Mesendoderm (in vitro differentiated cells): ENCODE data around the gene FGD4.

Experiments
- DNase-seq: peaks from one replicate; pipeline ENCODE4 v3.0.0; 2013
- H2AK5ac ChIP-seq: 2 replicates; pipeline ENCODE4 v1.6.1; 2013; ENCODE audit warnings: low read length, inconsistent platforms
- H2BK120ac ChIP-seq: 2 replicates; pipeline ENCODE4 v1.6.1; 2013; ENCODE audit warnings: low read depth, mild to moderate bottlenecking, low read length, moderate library complexity, mixed read lengths
- H2BK15ac ChIP-seq: replicated peaks from 2 replicates; pipeline ENCODE4 v1.6.1; 2013; ENCODE audit warnings: low read depth, mild to moderate bottlenecking, moderate library complexity
- H2BK5ac ChIP-seq: 2 replicates; pipeline ENCODE4 v1.6.1; 2013; ENCODE audit warnings: low read length, inconsistent platforms
- H3K18ac ChIP-seq: 2 replicates; pipeline ENCODE4 v1.6.1; 2013; ENCODE audit warnings: mild to moderate bottlenecking, low read length, mixed read lengths
- H3K23ac ChIP-seq: one replicate; pipeline ENCODE4 v1.6.1; 2013; ENCODE audit warnings: low read length
- H3K27ac ChIP-seq: 2 replicates; pipeline ENCODE4 v1.5.1; 2013; ENCODE audit warnings: low read depth, mild to moderate bottlenecking, inconsistent platforms, low read length, moderate library complexity
- H3K27me3 ChIP-seq: 2 replicates; pipeline ENCODE4 v1.6.1; 2013; ENCODE audit warnings: low read length, control low read depth, mild to moderate bottlenecking, inconsistent platforms; ENCODE audit not compliant: insufficient read depth, poor library complexity
- H3K36me3 ChIP-seq: 2 replicates; pipeline ENCODE4 v1.6.1; 2013; ENCODE audit warnings: low read length, inconsistent platforms; ENCODE audit not compliant: control insufficient read depth, insufficient read depth
- H3K4ac ChIP-seq: one replicate; pipeline ENCODE4 v1.6.1; 2013; ENCODE audit warnings: low read depth, mild to moderate bottlenecking, low read length, moderate library complexity
- H3K4me1 ChIP-seq: 2 replicates; pipeline ENCODE4 v1.6.1; 2013; ENCODE audit warnings: low read depth, low read length, inconsistent platforms; ENCODE audit not compliant: control insufficient read depth
- H3K4me2 ChIP-seq: 2 replicates; pipeline ENCODE4 v1.6.1; 2013; ENCODE audit warnings: low read length
- H3K4me3 ChIP-seq: 2 replicates; pipeline ENCODE4 v1.5.1; 2013; ENCODE audit warnings: mild to moderate bottlenecking, low read length
- H3K56ac ChIP-seq: one replicate; pipeline ENCODE4 v1.6.1; 2013; ENCODE audit warnings: low read length
- H3K79me1 ChIP-seq: 2 replicates; pipeline ENCODE4 v1.6.1; 2013; ENCODE audit warnings: low read length, inconsistent platforms
- H3K79me2 ChIP-seq: 2 replicates; pipeline ENCODE4 v1.6.1; 2013; ENCODE audit warnings: mild to moderate bottlenecking, low read length; ENCODE audit not compliant: control insufficient read depth, insufficient read depth
- H3K9ac ChIP-seq: 2 replicates; pipeline ENCODE4 v1.6.1; 2013; ENCODE audit warnings: low read length, inconsistent platforms
- H4K5ac ChIP-seq: one replicate; pipeline ENCODE4 v1.6.1; 2013; ENCODE audit warnings: low read length
- H4K8ac ChIP-seq: one replicate; pipeline ENCODE4 v1.6.1; 2013; ENCODE audit warnings: low read depth, mild to moderate bottlenecking, control low read depth, low read length, moderate library complexity
- WGBS: extraction: QIAGEN DNeasy Blood & Tissue Kit; methylation state at CpG from one replicate; pipeline ENCODE4 v1.1.7; 2013; ENCODE audit warnings: low lambda C conversion rate, missing lambda C conversion rate; ENCODE audit not compliant: insufficient coverage; ENCODE audit errors: extremely low coverage; 5-methylcytosine and 5-hydroxymethylcytosine counted together

Gene FGD4

DNA sequence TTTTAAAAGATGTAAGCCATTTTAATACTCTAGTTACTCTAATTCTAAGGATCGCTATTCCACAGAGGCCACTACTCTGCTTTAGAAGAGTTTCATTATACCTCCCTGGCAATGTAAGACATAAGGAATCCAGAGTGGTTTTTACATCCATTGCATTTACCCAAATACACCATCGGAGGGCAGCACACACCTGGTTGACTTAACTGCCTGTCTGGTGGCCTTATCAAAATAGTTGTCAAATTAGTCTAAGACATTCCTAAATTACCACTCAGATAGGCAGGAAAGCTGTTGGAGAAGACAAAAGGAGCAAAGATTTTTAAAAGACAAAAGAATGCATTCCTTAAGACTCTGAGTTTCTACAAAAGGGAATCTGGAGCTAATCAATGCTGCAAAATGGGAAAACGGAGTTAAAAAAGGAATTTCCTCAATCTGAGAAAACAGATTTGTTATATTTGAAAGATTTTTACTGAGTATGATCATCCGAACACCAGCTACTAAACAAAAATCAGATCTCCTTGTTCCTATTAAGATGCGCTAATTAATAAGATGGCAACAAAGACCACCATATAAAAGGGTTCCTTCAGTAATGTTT is 33.8 kb upstream of the FGD4 start:
- Histone ChIP-seq H3K4ac (no peak overlapping the region), H3K27me3 (no peaks in the 10 kb centered on the region), H3K36me3 (no peaks in the 10 kb centered on the region), H3K4me3 (no peak overlapping the region), H3K23ac (no peak overlapping the region), H3K18ac (no peak overlapping the region), H3K4me2 (no peak overlapping the region), H2AK5ac (no peak overlapping the region), H2BK15ac (no peak overlapping the region), H3K27ac (no peak overlapping the region), H4K8ac (no peak overlapping the region), H2BK5ac (no peak overlapping the region), H3K4me1 (no peaks in the 10 kb centered on the region), H2BK120ac (no peak overlapping the region), H3K79me2 (no peaks in the 10 kb centered on the region), H3K9ac (no peak overlapping the region), H3K79me1 (no peaks in the 10 kb centered on the region), H3K56ac (no peak overlapping the region), H4K5ac (no peak overlapping the region)
- peak; percentile 88 for DNase-seq
- no CpG with 5 or more reads among the region's 5 CpGs for WGBS

DNA sequence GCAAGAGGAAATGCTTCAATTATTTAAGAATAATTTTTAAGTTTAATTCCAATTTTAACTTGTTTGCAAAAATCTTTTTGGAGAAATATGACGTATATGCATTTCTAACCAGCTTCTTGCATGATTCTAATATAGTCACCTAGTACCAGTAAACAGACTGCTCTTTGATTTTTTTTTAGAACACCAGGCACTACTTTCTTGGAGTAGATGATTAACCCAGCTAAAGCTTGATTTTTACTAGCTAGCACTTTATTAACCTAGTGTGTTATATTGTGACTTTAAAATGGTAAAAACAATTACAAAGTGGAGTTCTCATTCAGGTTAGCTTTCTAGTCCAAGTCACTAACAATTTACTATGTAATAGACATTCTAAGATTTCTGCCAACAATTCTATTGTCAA is 32.6 kb upstream of the FGD4 start:
- Histone ChIP-seq H2BK5ac (no peak overlapping the region), H3K27me3 (no peaks in the 10 kb centered on the region), H3K56ac (no peak overlapping the region), H4K5ac (no peak overlapping the region), H3K36me3 (no peaks in the 10 kb centered on the region), H3K79me2 (no peaks in the 10 kb centered on the region), H2BK120ac (no peak overlapping the region), H2AK5ac (no peak overlapping the region), H3K27ac (no peak overlapping the region), H3K4me2 (no peak overlapping the region), H4K8ac (no peak overlapping the region), H3K18ac (no peak overlapping the region), H3K4me1 (no peaks in the 10 kb centered on the region), H3K9ac (no peak overlapping the region), H3K4ac (no peak overlapping the region), H3K23ac (no peak overlapping the region), H3K79me1 (no peaks in the 10 kb centered on the region), H2BK15ac (no peak overlapping the region), H3K4me3 (no peak overlapping the region)
- DNase-seq: no peak
- no CpG with 5 or more reads among the region's 1 CpG for WGBS

DNA sequence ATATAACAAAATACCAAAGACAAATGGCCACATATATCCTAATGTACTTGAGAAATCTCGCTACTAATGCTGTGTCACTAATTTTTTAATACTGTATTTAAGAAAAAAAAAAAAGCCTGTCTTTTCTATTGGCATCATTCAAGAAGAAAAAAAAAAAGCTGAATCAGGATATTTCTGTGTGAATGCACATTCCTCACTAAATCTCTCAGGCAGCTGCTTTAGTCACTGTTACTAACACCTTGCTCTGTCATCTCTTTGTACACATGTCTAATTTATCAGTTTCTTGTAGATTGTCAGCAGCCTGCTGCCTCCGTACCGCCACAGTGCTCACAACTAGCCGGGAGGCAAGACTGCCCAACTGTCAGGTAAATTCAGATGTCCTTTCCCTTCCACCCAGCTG is 32.0 kb upstream of the FGD4 start:
- Histone ChIP-seq H2BK5ac (no peak overlapping the region), H3K36me3 (no peaks in the 10 kb centered on the region), H3K9ac (no peak overlapping the region), H3K4me2 (no peak overlapping the region), H2BK120ac (no peak overlapping the region), H3K18ac (no peak overlapping the region), H4K5ac (no peak overlapping the region), H3K27me3 (no peaks in the 10 kb centered on the region), H3K4me1 (no peaks in the 10 kb centered on the region), H2AK5ac (no peak overlapping the region), H2BK15ac (no peak overlapping the region), H3K4me3 (no peak overlapping the region), H3K27ac (no peak overlapping the region), H3K23ac (no peak overlapping the region), H3K4ac (no peak overlapping the region), H3K79me1 (no peaks in the 10 kb centered on the region), H3K56ac (no peak overlapping the region), H4K8ac (no peak overlapping the region), H3K79me2 (no peaks in the 10 kb centered on the region)
- DNase-seq: no peak
- no CpG with 5 or more reads among the region's 4 CpGs for WGBS

DNA sequence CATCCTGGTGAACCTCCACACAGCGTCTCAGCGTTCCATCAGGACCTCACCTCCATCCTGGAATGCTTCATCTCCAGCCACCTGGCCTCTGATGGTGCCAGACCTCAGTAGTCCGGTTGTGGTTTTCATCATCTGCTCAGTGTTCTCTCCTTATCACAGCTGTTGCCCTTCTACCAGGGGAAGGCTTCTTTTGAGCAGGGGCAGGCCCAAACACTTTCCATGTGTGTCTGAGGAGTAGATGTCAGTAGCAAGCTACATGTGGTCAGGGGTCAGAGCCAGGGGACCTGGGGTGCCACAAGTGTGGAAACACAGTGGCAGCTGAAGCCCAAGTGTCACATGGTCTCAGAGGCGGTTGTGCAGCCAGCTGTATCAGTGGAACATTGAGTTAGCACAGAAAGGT is 30.2 kb upstream of the FGD4 start:
- no peaks in the 10 kb centered on the region for H3K4me1 ChIP-seq
- H3K18ac ChIP-seq: no peak overlapping the region
- no peak overlapping the region for H2BK120ac ChIP-seq
- no peaks in the 10 kb centered on the region for H3K36me3 ChIP-seq
- H3K79me1 ChIP-seq: no peaks in the 10 kb centered on the region
- H3K23ac ChIP-seq: no peak overlapping the region
- no peaks in the 10 kb centered on the region for H3K27me3 ChIP-seq
- no peak overlapping the region for H3K27ac ChIP-seq
- H3K4me2 ChIP-seq: no peak overlapping the region
- no peak for DNase-seq
- no peak overlapping the region for H3K4ac ChIP-seq
- H3K56ac ChIP-seq: no peak overlapping the region
- no peaks in the 10 kb centered on the region for H3K79me2 ChIP-seq
- no peak overlapping the region for H2BK5ac ChIP-seq
- no peak overlapping the region for H2BK15ac ChIP-seq
- WGBS: no CpG with 5 or more reads among the region's 4 CpGs
- no peak overlapping the region for H2AK5ac ChIP-seq
- no peak overlapping the region for H3K4me3 ChIP-seq
- H4K8ac ChIP-seq: no peak overlapping the region
- H4K5ac ChIP-seq: no peak overlapping the region
- no peak overlapping the region for H3K9ac ChIP-seq

DNA sequence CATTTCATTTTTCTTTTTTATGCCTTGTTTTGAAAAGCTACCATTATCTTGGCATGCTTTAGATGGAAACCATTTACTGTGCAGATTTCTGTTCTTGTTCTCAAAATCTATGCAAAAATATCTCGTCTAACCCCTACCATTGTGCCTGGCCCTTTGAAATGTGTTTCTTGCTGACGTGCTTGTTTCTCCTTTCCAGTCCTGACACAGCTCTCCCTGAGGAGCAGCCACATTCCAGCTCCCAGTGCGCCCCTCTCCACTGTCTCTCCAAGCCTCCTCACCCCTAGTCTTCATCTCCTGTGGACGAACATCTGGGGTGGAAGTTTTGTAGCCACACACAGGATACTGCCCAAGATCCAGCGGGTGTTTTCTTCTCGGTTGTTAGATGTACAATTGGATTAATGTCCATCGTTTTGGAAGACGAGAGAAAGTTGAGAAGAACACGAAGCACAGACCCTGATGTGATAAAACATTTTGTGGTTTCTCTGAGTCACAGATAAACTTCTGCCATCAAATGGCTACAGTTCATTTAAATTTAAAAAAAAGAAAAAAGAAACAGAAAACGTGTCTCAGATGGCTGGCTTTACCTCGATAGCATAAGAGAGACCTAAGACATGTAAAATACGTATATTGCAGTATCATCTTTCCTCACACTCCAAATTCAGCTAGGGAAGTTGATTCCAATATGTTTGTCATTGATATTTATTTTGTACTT is 21.9 kb upstream of the FGD4 start:
- Histone ChIP-seq H2BK15ac (no peak overlapping the region), H4K8ac (no peak overlapping the region), H3K36me3 (no peaks in the 10 kb centered on the region), H3K4me2 (no peak overlapping the region), H3K79me1 (no peaks in the 10 kb centered on the region), H3K27ac (no peak overlapping the region), H3K56ac (no peak overlapping the region), H2BK5ac (no peak overlapping the region), H3K79me2 (no peaks in the 10 kb centered on the region), H3K9ac (no peak overlapping the region), H3K4ac (no peak overlapping the region), H3K18ac (no peak overlapping the region), H3K27me3 (no peaks in the 10 kb centered on the region), H2AK5ac (no peak overlapping the region), H4K5ac (no peak overlapping the region), H3K4me3 (no peak overlapping the region), H2BK120ac (no peak overlapping the region), H3K4me1 (no peaks in the 10 kb centered on the region), H3K23ac (no peak overlapping the region)
- no peak for DNase-seq
- WGBS: no CpG with 5 or more reads among the region's 12 CpGs

DNA sequence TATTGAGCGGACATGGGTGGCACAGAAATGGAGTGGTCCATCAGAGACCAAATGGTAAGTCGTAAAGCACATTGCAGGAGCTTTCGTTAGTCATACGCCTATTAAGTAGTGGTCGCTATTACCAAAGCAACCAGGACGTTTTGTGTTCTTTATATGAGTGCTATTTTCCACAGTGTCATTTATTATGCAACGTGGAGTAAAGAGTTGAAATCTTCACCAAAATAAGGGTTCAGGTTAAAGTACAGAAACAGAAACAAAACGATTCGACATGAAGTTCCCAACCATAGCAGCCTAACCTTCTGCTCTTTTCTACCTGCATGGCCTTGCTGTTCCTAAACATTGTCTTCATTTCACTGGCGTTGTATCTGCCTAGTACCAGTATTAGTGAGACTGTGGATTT is 20.1 kb upstream of the FGD4 start:
- DNase-seq: no peak
- no peak overlapping the region for H3K23ac ChIP-seq
- no peak overlapping the region for H2BK15ac ChIP-seq
- H2BK120ac ChIP-seq: no peak overlapping the region
- no CpG with 5 or more reads among the region's 10 CpGs for WGBS
- no peak overlapping the region for H3K18ac ChIP-seq
- no peak overlapping the region for H4K8ac ChIP-seq
- H3K4me3 ChIP-seq: no peak overlapping the region
- no peaks in the 10 kb centered on the region for H3K4me1 ChIP-seq
- no peak overlapping the region for H3K9ac ChIP-seq
- no peak overlapping the region for H3K4me2 ChIP-seq
- no peak overlapping the region for H3K27ac ChIP-seq
- no peak overlapping the region for H3K4ac ChIP-seq
- no peaks in the 10 kb centered on the region for H3K27me3 ChIP-seq
- no peaks in the 10 kb centered on the region for H3K79me1 ChIP-seq
- no peaks in the 10 kb centered on the region for H3K36me3 ChIP-seq
- H4K5ac ChIP-seq: no peak overlapping the region
- no peak overlapping the region for H3K56ac ChIP-seq
- H2BK5ac ChIP-seq: no peak overlapping the region
- H2AK5ac ChIP-seq: no peak overlapping the region
- H3K79me2 ChIP-seq: no peaks in the 10 kb centered on the region
